ENCODE data around the gene PDPN.

Gene PDPN

DNA sequence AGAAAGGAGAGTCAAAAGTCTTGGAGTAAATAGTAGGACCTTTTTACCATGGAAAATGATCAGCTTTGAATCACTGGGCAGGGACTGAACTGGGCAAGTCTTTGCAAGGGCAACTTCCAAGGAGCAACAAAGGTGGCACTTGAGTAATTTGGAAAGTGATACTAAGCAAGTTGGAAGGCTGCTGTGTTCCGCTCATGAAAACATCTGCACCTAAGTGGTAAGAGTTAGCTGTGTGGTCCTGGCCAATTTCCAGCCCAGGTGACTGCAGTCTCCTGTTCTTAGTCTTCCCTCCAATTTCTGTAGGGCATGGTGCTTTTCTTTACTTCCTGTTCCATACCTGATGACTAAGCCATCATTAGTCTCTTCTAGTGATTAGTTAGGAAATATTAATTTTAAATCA is 80.8 kb downstream of the PDPN start:
- CTCF ChIA-PET: interaction anchor here (6.9 kb wide), 1 partner anchor 63 kb away, joined by 71 read pairs; no protein-coding TSS in a partner anchor
- Histone ChIP-seq H3K27me3 (replicated peaks in 2 of 5; ENCODE audit: control insufficient read depth in 4 of 5, insufficient read depth in 5 of 5, low read length in 4 of 5) (no peaks in the 10 kb centered on the region), H3K27ac (ENCODE audit: insufficient read depth in 1 of 2, low read depth in 1 of 2, low read length in 2 of 2, poor library complexity in 1 of 2, severe bottlenecking in 2 of 2) (no peak overlapping the region), H3K36me3 (ENCODE audit: control insufficient read depth in 4 of 4, insufficient read depth in 4 of 4, low read length in 3 of 4) (no peaks in the 10 kb centered on the region), H3K9me3 (ENCODE audit: control extremely low read depth in 1 of 5, control insufficient read depth in 4 of 5, insufficient read depth in 2 of 5, low read depth in 1 of 5, low read length in 4 of 5) (peaks cover 0 to under 1% (median 0%) of the 10 kb centered on the region in 5 experiments), H3K4me3 (ENCODE audit: control insufficient read depth in 1 of 7, extremely low read depth in 1 of 7, insufficient read depth in 4 of 7, low read depth in 2 of 7, low read length in 6 of 7) (no peak overlapping the region), H3K4me1 (ENCODE audit: control extremely low read depth in 1 of 4, control insufficient read depth in 4 of 4, insufficient read depth in 4 of 4, low read length in 3 of 4) (peaks cover 0 to 25% (median 5%) of the 10 kb centered on the region in 4 experiments)
- DNase-seq: peak in 1 of 3 donors; percentile 7
- 100% methylated on average over 1 of the region's 1 CpG for WGBS (ENCODE audit: insufficient coverage)
- POLR2A ChIA-PET: no interaction called here

DNA sequence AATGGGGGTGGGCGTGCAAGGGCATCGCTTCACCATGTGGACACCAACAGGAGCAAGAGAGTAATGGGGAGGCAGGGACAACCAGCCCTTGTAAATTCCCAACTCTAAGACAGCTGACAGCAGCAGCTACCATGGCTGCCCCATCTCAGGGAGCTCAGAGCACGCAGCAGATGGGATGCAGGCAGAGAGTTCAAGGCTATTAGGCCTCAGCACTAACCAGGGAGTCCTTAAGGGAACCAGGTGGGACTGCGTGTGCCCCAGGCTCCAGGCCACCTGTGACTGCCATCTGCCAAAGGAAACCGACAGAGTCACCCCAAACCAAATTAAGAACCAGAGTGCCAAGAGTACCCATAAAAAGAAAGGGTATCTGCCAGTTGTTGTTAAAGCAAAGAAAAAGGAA is 82.7 kb downstream of the PDPN start:
- Histone ChIP-seq H3K27me3 (replicated peaks in 2 of 5; ENCODE audit: control insufficient read depth in 4 of 5, insufficient read depth in 5 of 5, low read length in 4 of 5) (no peaks in the 10 kb centered on the region), H3K27ac (ENCODE audit: insufficient read depth in 1 of 2, low read depth in 1 of 2, low read length in 2 of 2, poor library complexity in 1 of 2, severe bottlenecking in 2 of 2) (no peak overlapping the region), H3K4me1 (ENCODE audit: control extremely low read depth in 1 of 4, control insufficient read depth in 4 of 4, insufficient read depth in 4 of 4, low read length in 3 of 4) (peaks cover 0 to 25% (median 5%) of the 10 kb centered on the region in 4 experiments), H3K4me3 (ENCODE audit: control insufficient read depth in 1 of 7, extremely low read depth in 1 of 7, insufficient read depth in 4 of 7, low read depth in 2 of 7, low read length in 6 of 7) (no peak overlapping the region), H3K36me3 (ENCODE audit: control insufficient read depth in 4 of 4, insufficient read depth in 4 of 4, low read length in 3 of 4) (no peaks in the 10 kb centered on the region), H3K9me3 (ENCODE audit: control extremely low read depth in 1 of 5, control insufficient read depth in 4 of 5, insufficient read depth in 2 of 5, low read depth in 1 of 5, low read length in 4 of 5) (no peaks in the 10 kb centered on the region)
- WGBS (ENCODE audit: insufficient coverage): 100% methylated on average over 4 of the region's 5 CpGs
- ChIA-PET POLR2A (interaction anchor here (0.7 kb wide), 1 partner anchor 83 kb away, joined by 3 read pairs; no protein-coding TSS in a partner anchor), CTCF (interaction anchor here (0.6 to 6.9 kb wide), 7 partner anchors 13 to 158 kb away, joined by 3 to 71 read pairs (median 5); no protein-coding TSS in a partner anchor)
- no peak for DNase-seq
